Muscle of back (tissue), 11 donors: ENCODE measurements around the gene MYBPC2. TPM values are rescaled to one million over a fixed set of nuclear protein-coding genes. Genes with fewer than 3 reads are reported as not detected.
"Not testable (repeated sequence)": the region's sequence is repeated elsewhere in the genome, so short reads cannot be mapped to it uniquely, and the experiment has no call there.

ENCODE experiments used
- DNase-seq, 3 donors: peaks; one replicate each; pipeline versions ENCODE4 v3.0.0 to v3.0.0-alpha.2; 2013
- polyA plus RNA-seq, 10 donors: library from polyadenylated mRNA; unstranded; fragments of 120-200 nt; gene quantifications; one replicate each; pipeline ENCODE4 v1.2.1, GENCODE V29; 2013; ENCODE audit not compliant: insufficient read length in 10 of 10

The MYBPC2 gene
- polyA plus RNA-seq, 10 donors: 25.1 to 132 (median 42.4) TPM

- no peak for DNase-seq
Measured at GRCh38 chr19:50457300-50457699, 24.6 kb downstream of the MYBPC2 start.

GRCh38 chr19:50458396-50459066 is 25.8 kb downstream of the MYBPC2 start:
- no peak for DNase-seq

- no peak for DNase-seq
Measured at GRCh38 chr19:50459067-50459456, 26.4 kb downstream of the MYBPC2 start.

GRCh38 chr19:50459638-50460037 is 26.9 kb downstream of the MYBPC2 start:
- no peak for DNase-seq

GRCh38 chr19:50460161-50460765 is 27.6 kb downstream of the MYBPC2 start:
- peak in 1 of 3 donors; percentile 31 for DNase-seq

GRCh38 chr19:50461066-50461875 is 28.6 kb downstream of the MYBPC2 start:
- DNase-seq: peak; percentile 45 to 82 (median 76)

GRCh38 chr19:50462970-50463369 is 30.3 kb downstream of the MYBPC2 start:
- DNase-seq: no peak

GRCh38 chr19:50464348-50464747 is 31.7 kb downstream of the MYBPC2 start:
- DNase-seq: no peak

- DNase-seq: no peak
Measured at GRCh38 chr19:50465000-50465399, 32.3 kb downstream of the MYBPC2 start.

GRCh38 chr19:50465986-50466705 is 33.5 kb downstream of the MYBPC2 start:
- DNase-seq: peak; percentile 66 to 75 (median 74)

- no peak for DNase-seq
Measured at GRCh38 chr19:50466706-50467039, 34.0 kb downstream of the MYBPC2 start.

GRCh38 chr19:50467566-50467965 is 34.9 kb downstream of the MYBPC2 start:
- DNase-seq: no peak

- DNase-seq: no peak
Measured at GRCh38 chr19:50468818-50469217, 36.1 kb downstream of the MYBPC2 start.

- DNase-seq: not testable (repeated sequence)
Measured at GRCh38 chr19:50473336-50473735, 40.6 kb downstream of the MYBPC2 start.

- DNase-seq: no peak
Measured at GRCh38 chr19:50475101-50475568, 42.4 kb downstream of the MYBPC2 start.

- no peak for DNase-seq
Measured at GRCh38 chr19:50475736-50476223, 43.1 kb downstream of the MYBPC2 start.

- DNase-seq: peak; percentile 91 to 97 (median 94)
Measured at GRCh38 chr19:50476224-50476906, 43.7 kb downstream of the MYBPC2 start, which contains the start of the genes EMC10 and GARIN5A. Gene EMC10, plus strand, starts transcription at chr19:50476507. Its CDS starts 38 bp downstream, at chr19:50476545. Gene GARIN5A, minus strand, starts transcription at chr19:50476848. Its CDS starts 460 bp downstream, at chr19:50476388.

- no peak for DNase-seq
Measured at GRCh38 chr19:50476907-50477238, 44.2 kb downstream of the MYBPC2 start.

GRCh38 chr19:50477751-50478515 is 45.2 kb downstream of the MYBPC2 start:
- no peak for DNase-seq
